IMR-90 (cell line): ENCODE measurements around the gene MMD2. TPM values are rescaled to one million over a fixed set of nuclear protein-coding genes. Genes with fewer than 3 reads are reported as not detected.

Source experiments
- ATAC-seq: fragments of 200-7000 bp; cut with Tn5 transposase; 2 replicates; pipeline ENCODE4 v1.9.1; 2020; ENCODE audit warnings: low read depth, mild to moderate bottlenecking, moderate library complexity
- BruUV-seq: library from RNA; stranded (reverse); fragments of 400-500 nt; replicated peaks from 2 replicates; lab custom pipeline; 2021; lab: Mats Ljungman, UMichigan
- CTCF ChIA-PET: fragments of 300-600 bp; formaldehyde crosslinking; extraction: SDS; loops from one replicate; lab custom pipeline; 2021; ENCODE audit warnings: antibody characterized with exemption; lab: Yijun Ruan, JAX
- POLR2A ChIA-PET: fragments of 300-600 bp; sonication (Branson Sonifier 250); formaldehyde crosslinking; loops from one replicate; lab custom pipeline; 2022; ENCODE audit warnings: antibody characterized with exemption; ENCODE audit not compliant: unreplicated experiment; lab: Charles Lee
- DNase-seq: peaks from one replicate; pipeline ENCODE4 v3.0.0; 2013
- H2AFZ ChIP-seq: replicated peaks from 2 replicates; pipeline ENCODE3; 2013; ENCODE audit warnings: low read length, mild to moderate bottlenecking; ENCODE audit not compliant: poor library complexity
- H2AK5ac ChIP-seq: 2 replicates; pipeline ENCODE4 v1.6.1; 2013; ENCODE audit warnings: low read depth, low read length, inconsistent platforms
- H2AK9ac ChIP-seq: replicated peaks from 2 replicates; pipeline ENCODE3; 2013; ENCODE audit warnings: mild to moderate bottlenecking, low read depth, low read length, moderate library complexity; ENCODE audit not compliant: poor library complexity
- H2BK120ac ChIP-seq: 2 replicates; pipeline ENCODE4 v1.6.1; 2013; ENCODE audit warnings: low read depth, low read length, inconsistent platforms
- H2BK15ac ChIP-seq: 3 replicates; pipeline ENCODE4 v1.6.1; 2013; ENCODE audit warnings: low read depth, low read length, inconsistent platforms
- H2BK20ac ChIP-seq: 2 replicates; pipeline ENCODE4 v1.6.1; 2013; ENCODE audit warnings: low read depth, mild to moderate bottlenecking, inconsistent platforms, low read length, moderate library complexity
- H2BK5ac ChIP-seq: 2 replicates; pipeline ENCODE4 v1.6.1; 2013; ENCODE audit warnings: mild to moderate bottlenecking, low read depth, low read length, inconsistent platforms; ENCODE audit not compliant: poor library complexity, severe bottlenecking
- H3K14ac ChIP-seq: replicated peaks from 2 replicates; pipeline ENCODE4 v1.6.1; 2013; ENCODE audit warnings: low read depth, low read length, inconsistent platforms
- H3K18ac ChIP-seq: 2 replicates; pipeline ENCODE4 v1.6.1; 2013; ENCODE audit warnings: low read depth, low read length, control low read depth
- H3K23ac ChIP-seq: 2 replicates; pipeline ENCODE4 v1.6.1; 2013; ENCODE audit warnings: low read depth, low read length, inconsistent platforms
- H3K27ac ChIP-seq: 2 replicates; pipeline ENCODE4 v1.5.1; 2013; ENCODE audit warnings: mild to moderate bottlenecking, control low read depth, low read length; ENCODE audit not compliant: insufficient read depth
- H3K27me3 ChIP-seq: 2 replicates; pipeline ENCODE4 v1.6.1; 2013; ENCODE audit warnings: low read length; ENCODE audit not compliant: control insufficient read depth, insufficient read depth
- H3K36me3 ChIP-seq: 2 replicates; pipeline ENCODE4 v1.6.1; 2013; ENCODE audit warnings: low read length, mixed read lengths; ENCODE audit not compliant: control insufficient read depth, insufficient read depth
- H3K4ac ChIP-seq: 2 replicates; pipeline ENCODE4 v1.6.1; 2013; ENCODE audit warnings: low read depth, low read length, inconsistent platforms
- H3K4me1 ChIP-seq: 2 replicates; pipeline ENCODE4 v1.6.1; 2013; ENCODE audit warnings: low read length, mixed read lengths; ENCODE audit not compliant: control insufficient read depth, insufficient read depth
- H3K4me2 ChIP-seq: 2 replicates; pipeline ENCODE4 v1.6.1; 2013; ENCODE audit warnings: low read depth, mild to moderate bottlenecking, control low read depth, low read length, moderate library complexity
- H3K4me3 ChIP-seq: 2 replicates; pipeline ENCODE4 v1.5.1; 2013; ENCODE audit warnings: low read depth, mild to moderate bottlenecking, control low read depth, low read length, moderate library complexity; ENCODE audit not compliant: insufficient read depth
- H3K56ac ChIP-seq: 2 replicates; pipeline ENCODE4 v1.6.1; 2013; ENCODE audit warnings: low read length, inconsistent platforms; ENCODE audit not compliant: insufficient read depth; ENCODE audit errors: extremely low read depth
- H3K79me1 ChIP-seq, 2 experiments: 2 replicates each; pipeline ENCODE4 v1.6.1; 2013; ENCODE audit warnings: low read length in 2 of 2, inconsistent platforms in 1 of 2, low read depth in 1 of 2
- H3K9ac ChIP-seq: 2 replicates; pipeline ENCODE4 v1.6.1; 2013; ENCODE audit warnings: low read depth, low read length, control low read depth
- H3K9me1 ChIP-seq: 2 replicates; pipeline ENCODE4 v1.6.1; 2013; ENCODE audit warnings: low read length, inconsistent platforms; ENCODE audit not compliant: insufficient read depth
- H3K9me3 ChIP-seq: 2 replicates; pipeline ENCODE4 v1.6.1; 2013; ENCODE audit warnings: low read length; ENCODE audit not compliant: control insufficient read depth, insufficient read depth
- H4K20me1 ChIP-seq: 2 replicates; pipeline ENCODE4 v1.6.1; 2013; ENCODE audit warnings: low read length, inconsistent platforms; ENCODE audit not compliant: insufficient read depth
- H4K5ac ChIP-seq: 2 replicates; pipeline ENCODE4 v1.6.1; 2013; ENCODE audit warnings: mild to moderate bottlenecking, low read depth, low read length, control low read depth
- H4K8ac ChIP-seq, 2 experiments: 2 replicates each; pipeline ENCODE4 v1.6.1; 2013; ENCODE audit warnings: low read depth in 2 of 2, low read length in 2 of 2, control low read depth in 1 of 2, inconsistent platforms in 1 of 2
- H4K91ac ChIP-seq: 2 replicates; pipeline ENCODE4 v1.6.1; 2013; ENCODE audit warnings: low read depth, low read length, inconsistent platforms; ENCODE audit not compliant: insufficient read depth
- RAD21 ChIP-seq: IDR thresholded peaks from 2 replicates; pipeline ENCODE4 v1.6.1; 2012; ENCODE audit warnings: low read length, improper control_type of control experiment
- WGBS, 2 experiments: methylation state at CpG; one replicate each; pipeline versions ENCODE4 v1.1.5 to v1.1.7; 2013; ENCODE audit warnings: missing lambda C conversion rate in 2 of 2; ENCODE audit not compliant: insufficient read length in 1 of 2; ENCODE audit errors: extremely low coverage in 2 of 2; 5-methylcytosine and 5-hydroxymethylcytosine counted together
- dilution Hi-C: fragments of 300-500 bp; cut with HindIII; formaldehyde crosslinking; loops from one replicate; pipeline ENCODE4 v1.14.3; 2018; ENCODE audit warnings: low sequenced_read_pairs; ENCODE audit not compliant: unreplicated experiment
- in situ Hi-C: fragments of 300-500 bp; cut with MboI; formaldehyde crosslinking; loops from 3 replicates; pipeline ENCODE4 v1.14.3; 2019; ENCODE audit warnings: low sequenced_read_pairs, inconsistent platforms, mixed read lengths
- intact Hi-C: fragments of 100-400 bp; cut with micrococcal nuclease; formaldehyde crosslinking; loops from 2 replicates; pipeline ENCODE4 v1.10.0; 2022
- polyA plus RNA-seq, 3 experiments: library from polyadenylated mRNA; depleted of rRNA; stranded (reverse); fragments of >200 nt; gene quantifications; 2 replicates each; pipeline ENCODE4 v1.2.3, GENCODE V29; 2012; ENCODE audit warnings: low replicate concordance in 1 of 3
- total RNA-seq: library from RNA; depleted of rRNA; stranded (reverse); fragments of >200 nt; gene quantifications from 2 replicates; pipeline ENCODE4 v1.2.3, GENCODE V29; 2012
- TF ChIP-seq, protein P1 (sequence below): conservative IDR thresholded peaks from 2 replicates; pipeline ENCODE4 v1.5.1; 2012; ENCODE audit warnings: mild to moderate bottlenecking, low read depth, low read length, improper control_type of control experiment

Gene MMD2
- total and polyA plus RNA-seq, 2 of the 4 experiments (the other 2 are of a cell fraction) = not detected

DNA sequence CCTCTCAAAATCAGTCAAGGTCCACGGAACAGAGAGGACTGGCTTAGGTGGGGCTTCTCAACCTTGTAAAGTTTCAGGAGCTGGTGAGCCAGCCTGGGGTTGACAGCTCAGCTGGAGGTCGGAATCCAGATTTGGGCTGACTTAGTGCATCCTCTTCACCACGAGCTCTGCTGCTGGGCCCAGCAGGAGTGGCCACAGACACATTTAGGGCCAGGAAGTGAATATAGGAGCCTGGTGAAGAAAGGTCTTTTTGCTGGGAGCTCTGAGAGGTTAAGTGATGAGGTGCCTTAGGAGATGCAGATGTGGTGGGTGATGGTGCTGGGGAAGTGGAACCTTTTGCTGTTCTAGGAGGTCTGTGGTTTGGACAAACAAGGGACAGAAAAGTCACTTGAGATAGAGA lies 39.3 kb upstream of the MMD2 start:
- WGBS, 2 experiments = no CpG with 5 or more reads among the region's 3 CpGs
- ChIA-PET CTCF (interaction anchor here (1.3 kb wide), 1 partner anchor 24 kb away, joined by 4 read pairs; no protein-coding TSS in a partner anchor), POLR2A (no interaction called here)

More for the DNA sequence above, 39.3 kb upstream of the MMD2 start:
- Histone ChIP-seq H3K23ac (no peak overlapping the region), H3K4me1 (no peaks in the 10 kb centered on the region), H3K14ac (no peak overlapping the region), H2AK9ac (no peak overlapping the region), H3K9me3 (no peaks in the 10 kb centered on the region), H4K5ac (no peak overlapping the region), H3K36me3 (peaks cover 56% of the 10 kb centered on the region), H4K20me1 (no peaks in the 10 kb centered on the region; the same call in 1 of the 2 replicates), H3K27ac (no peak overlapping the region), H3K18ac (no peak overlapping the region), H3K4ac (no peak overlapping the region), H2BK5ac (no peak overlapping the region), H2AK5ac (no peak overlapping the region), H3K56ac (no peak overlapping the region), H3K4me2 (no peak overlapping the region), H3K9ac (no peak overlapping the region), H2AFZ (no peak overlapping the region), H2BK120ac (no peak overlapping the region), H2BK20ac (no peak overlapping the region), H2BK15ac (no peak overlapping the region), H3K9me1 (no peaks in the 10 kb centered on the region), H4K8ac (no peak overlapping the region), H3K79me1 (peaks cover 0 to 6% of the 10 kb centered on the region in 2 experiments; a peak in 3 of 4 replicates), H3K4me3 (no peak overlapping the region), H3K27me3 (no peaks in the 10 kb centered on the region), H4K91ac (no peak overlapping the region)
- ATAC-seq = no peak
- dilution Hi-C loops (no loop called here), intact Hi-C loops (no loop called here), in situ Hi-C loops (no loop called here)
- TF ChIP-seq, protein P1, sequence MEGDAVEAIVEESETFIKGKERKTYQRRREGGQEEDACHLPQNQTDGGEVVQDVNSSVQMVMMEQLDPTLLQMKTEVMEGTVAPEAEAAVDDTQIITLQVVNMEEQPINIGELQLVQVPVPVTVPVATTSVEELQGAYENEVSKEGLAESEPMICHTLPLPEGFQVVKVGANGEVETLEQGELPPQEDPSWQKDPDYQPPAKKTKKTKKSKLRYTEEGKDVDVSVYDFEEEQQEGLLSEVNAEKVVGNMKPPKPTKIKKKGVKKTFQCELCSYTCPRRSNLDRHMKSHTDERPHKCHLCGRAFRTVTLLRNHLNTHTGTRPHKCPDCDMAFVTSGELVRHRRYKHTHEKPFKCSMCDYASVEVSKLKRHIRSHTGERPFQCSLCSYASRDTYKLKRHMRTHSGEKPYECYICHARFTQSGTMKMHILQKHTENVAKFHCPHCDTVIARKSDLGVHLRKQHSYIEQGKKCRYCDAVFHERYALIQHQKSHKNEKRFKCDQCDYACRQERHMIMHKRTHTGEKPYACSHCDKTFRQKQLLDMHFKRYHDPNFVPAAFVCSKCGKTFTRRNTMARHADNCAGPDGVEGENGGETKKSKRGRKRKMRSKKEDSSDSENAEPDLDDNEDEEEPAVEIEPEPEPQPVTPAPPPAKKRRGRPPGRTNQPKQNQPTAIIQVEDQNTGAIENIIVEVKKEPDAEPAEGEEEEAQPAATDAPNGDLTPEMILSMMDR = no peak
- TF ChIP-seq RAD21 = no peak
- BruUV-seq = no TSS peak
- no peak for DNase-seq
